PC-3 (cell line): ENCODE data around the gene ANXA7. TPM values are rescaled to one million over a fixed set of nuclear protein-coding genes. Genes with fewer than 3 reads are reported as not detected.
A peak's percentile ranks its signal among the peaks of the same experiment; 100 is the strongest.
"Not testable (repeated sequence)": the region's sequence is repeated elsewhere in the genome, so short reads cannot be mapped to it uniquely, and the experiment has no call there.

Experiments
- ATAC-seq: fragments of 200-7000 bp; cut with Tn5 transposase; 2 replicates; pipeline ENCODE4 v1.9.1; 2020; ENCODE audit warnings: mild to moderate bottlenecking, moderate library complexity
- BruUV-seq: library from RNA; stranded (reverse); fragments of 400-500 nt; replicated peaks from 2 replicates; lab custom pipeline; 2021; lab: Mats Ljungman, UMichigan
- CTCF ChIA-PET: fragments of 300-600 bp; sonication (Branson Sonifier 250); formaldehyde crosslinking; loops from one replicate; lab custom pipeline; 2022; ENCODE audit warnings: antibody characterized with exemption; lab: Charles Lee
- POLR2A ChIA-PET: fragments of 300-600 bp; sonication (Branson Sonifier 250); formaldehyde crosslinking; loops from one replicate; lab custom pipeline; 2022; ENCODE audit warnings: antibody characterized with exemption; ENCODE audit not compliant: unreplicated experiment; lab: Charles Lee
- DNase-seq: peaks from one replicate; pipeline ENCODE4 v3.0.0-alpha.2; 2015
- H2AFZ ChIP-seq: fragments of 300-600 bp; sonication (generic); 2 replicates; pipeline ENCODE4 v1.6.0; 2016; ENCODE audit warnings: antibody characterized with exemption, low read length
- H3F3A ChIP-seq: fragments of 300-600 bp; sonication (generic); one replicate; pipeline ENCODE4 v1.6.0; 2017; ENCODE audit warnings: antibody characterized with exemption, low read length, control low read depth, mild to moderate bottlenecking; ENCODE audit not compliant: unreplicated experiment
- H3K27ac ChIP-seq: fragments of 300-600 bp; sonication (generic); 2 replicates; pipeline ENCODE4 v1.5.1; 2016; ENCODE audit warnings: mild to moderate bottlenecking, low read length
- H3K27me3 ChIP-seq: fragments of 300-600 bp; sonication (generic); 2 replicates; pipeline ENCODE4 v1.6.1; 2016; ENCODE audit warnings: low read length, mixed read lengths
- H3K36me3 ChIP-seq: fragments of 300-600 bp; sonication (generic); 2 replicates; pipeline ENCODE4 v1.6.1; 2016; ENCODE audit warnings: low read depth, mixed run types, low read length, mixed read lengths
- H3K4me1 ChIP-seq: fragments of 300-600 bp; sonication (generic); 2 replicates; pipeline ENCODE4 v1.5.1; 2016; ENCODE audit warnings: low read length; ENCODE audit not compliant: insufficient read depth
- H3K4me2 ChIP-seq: fragments of 300-600 bp; sonication (generic); 2 replicates; pipeline ENCODE4 v1.6.0; 2016; ENCODE audit warnings: low read length
- H3K4me3 ChIP-seq: fragments of 300-600 bp; sonication (generic); 2 replicates; pipeline ENCODE4 v1.5.1; 2016; ENCODE audit warnings: mild to moderate bottlenecking, low read length, mixed read lengths
- H3K79me2 ChIP-seq: fragments of 300-600 bp; sonication (generic); 2 replicates; pipeline ENCODE4 v1.6.1; 2017; ENCODE audit warnings: low read length, mixed read lengths
- H3K9ac ChIP-seq: fragments of 300-600 bp; sonication (generic); 2 replicates; pipeline ENCODE4 v1.6.0; 2016; ENCODE audit warnings: mild to moderate bottlenecking, low read length
- H3K9me2 ChIP-seq: fragments of 300-600 bp; sonication (generic); replicated peaks from 2 replicates; pipeline ENCODE4 v1.6.1; 2016; ENCODE audit warnings: mixed run types, low read length, mixed read lengths
- H3K9me3 ChIP-seq: fragments of 300-600 bp; sonication (generic); 2 replicates; pipeline ENCODE4 v1.6.1; 2016; ENCODE audit warnings: low read length, mixed read lengths
- H4K20me1 ChIP-seq: fragments of 300-600 bp; sonication (generic); 2 replicates; pipeline ENCODE4 v1.6.1; 2016; ENCODE audit warnings: low read length, mixed read lengths
- EZH2 ChIP-seq: fragments of 300-600 bp; sonication (generic); IDR thresholded peaks from one replicate; pipeline ENCODE4 v1.6.1; 2017; ENCODE audit warnings: antibody characterized with exemption, mild to moderate bottlenecking, low read length; ENCODE audit not compliant: unreplicated experiment
- EZH2phosphoT487 ChIP-seq: fragments of 300-600 bp; sonication (generic); IDR thresholded peaks from 2 replicates; pipeline ENCODE4 v1.6.1; 2018; ENCODE audit warnings: mild to moderate bottlenecking, antibody characterized with exemption, low read length, borderline replicate concordance
- intact Hi-C: fragments of 100-400 bp; cut with micrococcal nuclease; formaldehyde crosslinking; loops from 2 replicates; pipeline ENCODE4 v1.9.0; 2023
- total RNA-seq: library from RNA; depleted of rRNA; stranded (reverse); fragments of >200 nt; gene quantifications from 2 replicates; pipeline ENCODE4 v1.2.3, GENCODE V29; 2014
- TF ChIP-seq, protein P1 (sequence below): fragments of 300-600 bp; sonication (generic); conservative IDR thresholded peaks from 2 replicates; pipeline ENCODE4 v1.5.1; 2017; ENCODE audit warnings: antibody characterized with exemption, low read depth, mild to moderate bottlenecking, low read length

The ANXA7 gene
- total RNA-seq, 1 experiment from 2014 or later, result 561 TPM

GRCh38 chr10:73333202-73333601 lies 80.7 kb downstream of the ANXA7 start:
- no TSS peak for BruUV-seq
- DNase-seq, result no peak
- H3K27ac ChIP-seq, result no peak overlapping the region
- peaks cover 43% of the 10 kb centered on the region for H3K27me3 ChIP-seq
- POLR2A ChIA-PET, result interaction anchor here (0.6 to 0.7 kb wide), 2 partner anchors 17 to 851 kb away, joined by 3 read pairs; no protein-coding TSS in a partner anchor
- CTCF ChIA-PET, result no interaction called here
- no peak overlapping the region for H3K9ac ChIP-seq
- no peaks in the 10 kb centered on the region for H3K36me3 ChIP-seq
- no peak overlapping the region for H3K4me2 ChIP-seq
- ATAC-seq, result no peak
- no peaks in the 10 kb centered on the region for H3K9me2 ChIP-seq
- no peak overlapping the region for H3K4me3 ChIP-seq
- intact Hi-C loops, result no loop called here
- TF ChIP-seq EZH2 (no peak), EZH2phosphoT487 (no peak)
- TF ChIP-seq, protein P1, sequence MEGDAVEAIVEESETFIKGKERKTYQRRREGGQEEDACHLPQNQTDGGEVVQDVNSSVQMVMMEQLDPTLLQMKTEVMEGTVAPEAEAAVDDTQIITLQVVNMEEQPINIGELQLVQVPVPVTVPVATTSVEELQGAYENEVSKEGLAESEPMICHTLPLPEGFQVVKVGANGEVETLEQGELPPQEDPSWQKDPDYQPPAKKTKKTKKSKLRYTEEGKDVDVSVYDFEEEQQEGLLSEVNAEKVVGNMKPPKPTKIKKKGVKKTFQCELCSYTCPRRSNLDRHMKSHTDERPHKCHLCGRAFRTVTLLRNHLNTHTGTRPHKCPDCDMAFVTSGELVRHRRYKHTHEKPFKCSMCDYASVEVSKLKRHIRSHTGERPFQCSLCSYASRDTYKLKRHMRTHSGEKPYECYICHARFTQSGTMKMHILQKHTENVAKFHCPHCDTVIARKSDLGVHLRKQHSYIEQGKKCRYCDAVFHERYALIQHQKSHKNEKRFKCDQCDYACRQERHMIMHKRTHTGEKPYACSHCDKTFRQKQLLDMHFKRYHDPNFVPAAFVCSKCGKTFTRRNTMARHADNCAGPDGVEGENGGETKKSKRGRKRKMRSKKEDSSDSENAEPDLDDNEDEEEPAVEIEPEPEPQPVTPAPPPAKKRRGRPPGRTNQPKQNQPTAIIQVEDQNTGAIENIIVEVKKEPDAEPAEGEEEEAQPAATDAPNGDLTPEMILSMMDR, result no peak
- H2AFZ ChIP-seq, result no peak overlapping the region
- no peaks in the 10 kb centered on the region for H3F3A ChIP-seq
- H3K79me2 ChIP-seq, result no peaks in the 10 kb centered on the region
- no peaks in the 10 kb centered on the region for H3K4me1 ChIP-seq
- H3K9me3 ChIP-seq, result no peaks in the 10 kb centered on the region
- no peaks in the 10 kb centered on the region for H4K20me1 ChIP-seq

GRCh38 chr10:73332379-73332778 lies 81.5 kb downstream of the ANXA7 start:
- Histone ChIP-seq H3K79me2 (no peaks in the 10 kb centered on the region), H2AFZ (no peak overlapping the region), H3K4me2 (no peak overlapping the region), H4K20me1 (no peaks in the 10 kb centered on the region), H3K4me1 (no peaks in the 10 kb centered on the region), H3K36me3 (no peaks in the 10 kb centered on the region), H3K27ac (no peak overlapping the region), H3K4me3 (no peak overlapping the region), H3K9me3 (no peaks in the 10 kb centered on the region), H3K27me3 (peaks cover 43% of the 10 kb centered on the region), H3K9ac (no peak overlapping the region), H3K9me2 (no peaks in the 10 kb centered on the region), H3F3A (no peaks in the 10 kb centered on the region)
- TF ChIP-seq, protein P1, result no peak
- TF ChIP-seq EZH2phosphoT487 (no peak), EZH2 (peak; percentile 74)
- ChIA-PET POLR2A (no interaction called here), CTCF (no interaction called here)
- no TSS peak for BruUV-seq
- peak; percentile 42; the same call in 1 of the 2 replicates for ATAC-seq
- DNase-seq, result no peak
- intact Hi-C loops, result no loop called here

GRCh38 chr10:73328523-73328922 lies 85.3 kb downstream of the ANXA7 start:
- H3F3A ChIP-seq, intact Hi-C loops: not testable (repeated sequence)

GRCh38 chr10:73325290-73325689 lies 88.6 kb downstream of the ANXA7 start:
- H3K9me3 ChIP-seq, H3K4me1 ChIP-seq, H3K4me3 ChIP-seq, BruUV-seq, intact Hi-C loops, H3K36me3 ChIP-seq, POLR2A ChIA-PET, ATAC-seq, H3K27ac ChIP-seq, H2AFZ ChIP-seq, CTCF ChIA-PET, H3K79me2 ChIP-seq, H3F3A ChIP-seq, DNase-seq, H3K9ac ChIP-seq, H3K4me2 ChIP-seq, H3K9me2 ChIP-seq, H3K27me3 ChIP-seq, H4K20me1 ChIP-seq: not testable (repeated sequence)

More at GRCh38 chr10:73328523-73328922, 85.3 kb downstream of the ANXA7 start:
- H3K4me3 ChIP-seq, BruUV-seq, H3K9me3 ChIP-seq, H3K9ac ChIP-seq, H4K20me1 ChIP-seq, H3K79me2 ChIP-seq, H3K36me3 ChIP-seq, ATAC-seq, H3K27ac ChIP-seq, H3K9me2 ChIP-seq, POLR2A ChIA-PET, DNase-seq, H3K4me1 ChIP-seq, H2AFZ ChIP-seq, H3K4me2 ChIP-seq, CTCF ChIA-PET: not testable (repeated sequence)
- peaks cover 35% of the 10 kb centered on the region for H3K27me3 ChIP-seq
